Fibroblast of skin of abdomen (primary cell): ENCODE data around the gene FBXW11.

ENCODE experiments used
- DNase-seq: peaks from one replicate; pipeline ENCODE4 v3.0.0-alpha.2; 2013

The FBXW11 gene

DNA sequence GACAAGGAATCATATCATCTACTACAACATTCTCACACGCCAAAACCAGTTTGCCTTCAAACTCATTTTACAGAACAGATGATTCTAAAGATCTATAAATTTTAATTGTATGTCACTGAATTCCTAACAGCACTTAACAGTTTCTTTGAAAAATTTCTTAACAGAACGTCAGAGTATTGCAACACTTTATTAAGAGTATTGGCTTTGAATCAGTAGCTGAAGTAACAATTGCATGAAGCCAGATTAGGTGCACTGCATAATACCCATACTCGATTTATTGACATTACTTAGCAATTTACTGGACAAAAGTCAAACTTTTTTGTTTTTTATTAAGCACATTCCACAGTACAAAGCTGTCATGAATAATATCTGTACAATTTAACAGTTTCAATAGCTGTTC lies 145.1 kb downstream of the FBXW11 start:
- peak; percentile 61 for DNase-seq

DNA sequence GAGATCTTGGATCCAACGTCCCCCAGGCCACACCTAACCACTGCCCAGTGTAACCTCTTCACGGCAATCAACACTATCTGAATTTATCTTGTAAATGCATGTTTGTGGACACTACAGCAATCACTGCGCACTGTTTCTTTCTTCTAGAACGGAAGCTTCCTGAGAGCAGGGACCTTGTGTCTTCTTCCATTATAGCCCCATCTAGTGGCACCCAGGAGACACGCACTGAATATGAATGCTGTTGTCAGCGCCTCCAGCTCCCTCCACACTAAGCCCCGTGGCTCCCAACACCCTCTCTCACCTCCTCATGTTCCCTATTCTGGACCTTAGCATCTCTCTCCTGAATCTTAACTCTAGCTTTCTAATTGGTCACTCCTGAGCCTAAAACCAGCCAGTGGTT lies 148.1 kb downstream of the FBXW11 start:
- no peak for DNase-seq

DNA sequence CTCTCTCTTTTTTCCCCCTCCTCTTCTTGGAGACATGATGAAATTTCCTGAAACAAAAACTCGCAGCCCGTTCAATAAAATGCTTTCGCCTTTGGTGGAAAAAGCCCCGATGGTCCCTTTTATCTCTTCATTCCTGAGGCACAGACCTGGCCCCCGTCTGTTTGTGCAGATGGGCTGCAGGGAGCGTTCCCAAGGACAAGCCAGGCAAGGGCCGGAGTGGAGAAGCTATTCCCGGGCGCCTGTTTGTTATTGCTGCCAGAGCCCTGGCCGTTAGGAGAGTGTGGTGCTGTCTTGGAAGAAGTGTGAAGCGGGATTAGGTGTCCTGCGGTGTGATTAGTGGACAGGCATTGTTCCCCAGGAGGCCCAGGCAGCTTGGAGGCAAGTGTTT lies 149.0 kb downstream of the FBXW11 start:
- peak; percentile 74 for DNase-seq

DNA sequence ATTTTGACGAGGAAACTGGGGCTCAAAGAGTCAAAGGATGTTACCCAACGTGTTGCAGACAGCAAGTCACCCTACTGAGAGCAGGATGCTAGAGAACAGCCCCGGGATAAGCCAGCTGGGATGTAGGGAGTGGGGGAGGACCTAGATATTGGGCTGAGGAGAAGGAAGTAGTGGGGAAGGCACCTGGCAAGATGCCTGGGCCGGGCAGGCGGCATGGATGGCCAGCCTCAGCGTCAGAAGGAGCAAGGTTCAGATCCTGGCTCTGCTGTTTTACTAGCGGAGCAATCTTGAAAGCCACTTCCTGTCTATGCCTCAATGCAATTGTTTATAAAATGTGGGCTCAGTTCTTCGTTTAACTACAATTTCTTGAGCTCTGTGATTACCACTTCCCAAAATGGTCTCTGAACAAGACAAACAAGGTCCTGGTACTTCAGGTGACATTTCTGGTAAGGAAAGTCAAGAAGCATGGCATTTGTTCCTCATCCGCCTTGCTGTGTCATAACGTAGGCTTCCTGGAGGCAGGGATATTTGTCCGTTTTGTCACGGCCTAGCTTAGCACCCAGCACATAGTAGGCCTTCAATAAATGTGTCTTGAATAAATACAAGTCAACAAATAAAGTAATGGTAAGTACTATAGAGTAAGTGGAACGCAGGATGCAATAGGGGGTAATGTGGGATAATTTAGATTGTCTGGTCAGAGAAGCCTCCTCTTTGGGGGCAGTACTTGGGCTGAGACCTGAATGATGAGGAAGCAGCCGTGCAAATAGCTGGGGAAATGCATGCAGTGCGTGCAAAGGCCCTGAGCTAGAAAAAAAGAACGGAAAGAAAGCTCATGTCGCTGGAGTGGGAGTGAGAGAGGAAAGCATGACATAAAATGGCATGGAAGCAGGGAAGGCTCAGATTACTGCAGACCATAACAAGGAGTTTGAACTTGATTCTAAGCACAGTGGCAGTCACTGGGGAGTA lies 150.4 kb downstream of the FBXW11 start:
- DNase-seq: no peak

DNA sequence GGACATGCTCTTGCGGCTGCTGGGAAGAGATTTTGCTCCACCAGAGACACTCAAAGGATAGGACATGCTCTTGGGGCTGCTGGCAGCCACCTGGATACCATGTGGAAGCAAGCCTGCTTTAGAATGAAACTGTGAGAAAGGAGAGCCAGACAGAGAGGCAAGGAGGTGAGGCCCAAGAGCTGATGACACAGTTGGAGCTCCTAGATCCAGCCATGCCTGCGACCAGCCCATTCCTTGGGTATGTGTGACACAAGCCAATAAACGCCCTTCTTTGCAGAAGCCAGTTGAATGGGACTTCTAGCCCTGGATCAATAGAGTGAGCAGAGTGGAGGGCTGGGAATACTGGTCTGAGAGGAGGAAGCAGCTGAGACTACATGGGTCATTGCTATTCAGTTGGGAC lies 151.2 kb downstream of the FBXW11 start:
- DNase-seq: no peak

DNA sequence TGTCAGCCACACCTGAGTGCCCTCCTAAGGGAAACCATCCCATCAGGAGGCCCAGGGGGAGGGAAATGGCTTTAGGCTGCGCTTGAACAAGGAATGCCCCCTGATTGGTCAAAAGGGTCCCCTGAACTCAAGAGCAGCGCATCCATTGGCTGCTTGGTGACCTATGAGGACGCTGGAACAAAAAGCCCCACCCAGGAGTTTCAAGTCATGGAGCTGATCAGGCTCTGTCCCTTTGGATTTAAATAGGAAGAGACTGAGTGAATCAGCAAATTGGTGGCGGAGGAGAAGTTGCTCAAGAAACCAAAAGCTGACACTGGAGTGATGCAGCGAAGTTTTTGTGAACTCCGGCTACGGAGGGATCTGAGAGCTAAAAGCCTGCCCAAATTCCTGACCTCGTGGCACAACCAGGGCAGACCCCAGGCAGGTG lies 154.2 kb downstream of the FBXW11 start:
- DNase-seq: no peak

DNA sequence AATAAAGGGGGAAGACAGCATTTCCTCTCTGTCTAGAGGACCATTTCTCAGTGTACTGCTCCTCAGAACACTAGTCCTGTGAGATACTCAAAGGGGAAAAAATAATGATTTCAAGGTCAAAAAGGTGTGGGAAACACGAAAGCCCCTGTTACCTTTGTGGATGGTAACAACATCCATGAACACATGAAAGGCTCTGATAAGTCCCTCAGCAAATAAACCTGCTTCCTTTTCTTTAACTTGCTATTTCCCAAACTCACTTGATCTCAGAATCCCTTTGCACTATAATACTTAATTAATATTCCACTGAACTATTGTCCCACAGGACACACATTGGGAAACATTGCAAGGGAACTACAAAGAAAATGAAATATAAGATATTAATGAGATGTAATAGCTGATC lies 155.2 kb downstream of the FBXW11 start:
- DNase-seq: no peak

DNA sequence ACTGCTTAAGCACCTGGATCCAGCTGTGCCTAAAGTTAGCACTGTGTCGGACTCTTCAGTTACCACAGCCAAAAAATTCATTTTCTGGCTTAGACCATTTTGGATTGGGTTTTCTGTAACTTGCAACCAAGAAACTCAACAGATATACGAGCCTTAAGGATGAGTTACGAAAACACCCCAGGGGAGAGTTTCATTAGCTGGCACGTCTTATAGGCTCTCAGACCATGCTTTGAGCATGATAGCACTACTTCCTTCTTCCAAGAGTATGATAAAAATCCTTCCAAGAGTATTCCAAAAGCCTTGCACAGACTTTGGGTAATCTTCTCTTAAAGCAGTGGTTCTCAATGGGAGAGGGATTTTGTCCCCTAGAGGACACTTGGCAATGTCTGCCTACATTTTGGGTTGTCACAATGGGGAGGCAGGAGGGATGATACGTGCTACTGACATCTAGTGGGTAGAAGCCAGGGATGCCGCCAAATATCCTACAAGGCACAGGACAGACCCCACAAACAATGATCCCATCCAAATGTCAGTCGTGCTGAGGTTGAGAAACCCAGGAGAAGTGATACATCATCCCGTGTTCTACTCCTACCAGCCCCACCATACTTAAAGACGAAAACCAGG lies 156.0 kb downstream of the FBXW11 start:
- DNase-seq: no peak

DNA sequence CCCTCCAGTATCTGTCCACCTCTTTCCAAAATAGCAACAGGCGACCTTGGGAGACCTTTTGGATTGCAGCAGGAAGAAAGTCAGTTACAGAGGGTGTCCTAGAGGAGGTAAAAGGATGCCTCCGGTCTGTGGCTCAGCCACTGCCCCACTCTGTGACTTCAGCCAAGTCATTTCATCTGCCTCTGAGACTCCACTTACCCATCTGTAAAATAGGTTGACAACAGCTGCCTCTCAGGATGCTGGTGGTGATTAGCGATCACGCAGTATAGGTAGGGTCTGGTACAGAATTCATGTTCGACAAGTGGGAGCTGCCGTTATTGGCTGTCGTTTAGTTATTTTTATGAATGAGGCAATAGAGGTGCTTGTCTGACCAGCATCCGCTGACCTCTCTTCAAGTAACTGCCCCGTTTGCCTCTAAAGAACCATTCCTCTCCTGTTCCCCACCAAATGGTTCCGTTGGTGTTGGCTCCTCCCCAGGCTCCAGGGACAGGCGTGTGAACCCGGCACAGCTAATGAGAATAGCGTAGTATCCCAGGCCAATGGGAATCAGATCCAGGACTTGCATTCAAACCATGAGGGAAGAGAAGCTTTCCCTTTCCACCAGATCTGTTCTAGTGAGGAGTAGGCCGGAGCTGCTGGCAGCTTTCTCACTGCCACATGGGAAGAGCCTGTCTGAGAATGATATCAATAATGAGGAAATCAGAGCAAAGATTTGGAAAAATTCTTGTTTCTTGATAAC lies 156.7 kb downstream of the FBXW11 start:
- no peak for DNase-seq

DNA sequence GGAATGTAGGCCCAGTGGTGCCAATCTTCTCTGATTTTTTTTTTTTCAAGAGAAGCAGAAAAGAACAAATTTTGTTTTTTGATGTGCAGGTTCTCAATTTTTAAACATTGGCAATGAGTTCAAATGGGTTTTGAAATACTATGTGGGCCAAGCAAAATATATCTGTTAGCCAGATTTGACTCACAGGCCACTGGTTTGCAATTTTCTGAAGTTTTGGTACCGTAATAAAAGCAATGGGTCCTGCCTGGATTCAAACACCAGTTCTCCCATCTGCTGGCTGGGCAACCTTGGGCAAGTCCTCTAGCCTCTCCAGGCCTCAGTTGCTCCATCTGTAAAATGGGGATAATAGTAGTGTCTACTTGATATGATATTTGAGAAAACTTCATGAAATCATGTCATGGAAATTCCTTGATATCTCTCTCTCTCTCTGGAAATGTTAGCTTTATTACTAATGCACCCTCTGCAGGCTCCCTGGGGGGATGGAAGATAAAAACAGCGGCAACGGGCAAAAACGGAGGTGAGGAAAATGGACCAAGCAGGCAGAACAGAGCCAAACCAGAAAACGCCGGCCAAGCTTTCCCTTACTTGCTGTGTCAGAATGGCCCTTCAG lies 157.4 kb downstream of the FBXW11 start:
- DNase-seq: no peak

DNA sequence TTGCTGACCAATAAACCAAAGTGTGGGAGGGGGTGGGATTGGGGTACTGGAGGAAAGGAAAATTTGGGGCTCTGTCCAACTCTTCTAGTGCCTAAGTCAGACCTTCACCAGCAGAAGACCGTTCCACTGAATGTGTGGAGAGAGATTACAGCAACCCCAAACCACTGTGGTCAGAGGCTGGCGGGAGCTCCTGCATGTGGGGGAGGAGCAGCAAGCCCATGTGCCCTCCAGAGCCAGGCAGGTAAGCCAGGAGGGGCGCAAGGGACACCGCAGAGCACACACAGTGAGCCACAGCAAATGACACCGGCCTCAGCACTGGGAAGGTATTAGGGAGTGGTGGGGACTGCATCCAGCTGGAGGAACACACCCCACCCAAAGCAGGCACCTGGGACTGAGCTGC lies 158.0 kb downstream of the FBXW11 start:
- DNase-seq: no peak

DNA sequence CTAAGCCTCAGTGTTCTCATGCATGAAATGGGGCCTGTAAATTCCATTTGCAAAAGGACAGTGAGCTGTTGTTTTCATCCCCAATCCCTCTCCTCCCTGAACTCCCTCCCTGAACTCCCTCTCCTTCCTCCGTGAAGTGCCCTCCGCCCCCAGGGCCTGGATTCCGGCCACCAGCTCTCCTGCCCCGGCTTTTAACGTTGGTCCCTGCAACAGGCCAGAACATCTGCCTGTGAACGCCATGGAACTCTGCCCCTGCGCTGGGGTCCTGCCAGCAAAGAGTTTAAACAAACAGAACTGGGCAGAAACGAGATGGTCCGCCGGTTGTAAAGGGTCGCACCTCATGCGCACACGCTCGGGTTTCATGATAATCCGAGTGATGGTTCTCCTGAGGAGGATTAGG lies 158.4 kb downstream of the FBXW11 start:
- no peak for DNase-seq

DNA sequence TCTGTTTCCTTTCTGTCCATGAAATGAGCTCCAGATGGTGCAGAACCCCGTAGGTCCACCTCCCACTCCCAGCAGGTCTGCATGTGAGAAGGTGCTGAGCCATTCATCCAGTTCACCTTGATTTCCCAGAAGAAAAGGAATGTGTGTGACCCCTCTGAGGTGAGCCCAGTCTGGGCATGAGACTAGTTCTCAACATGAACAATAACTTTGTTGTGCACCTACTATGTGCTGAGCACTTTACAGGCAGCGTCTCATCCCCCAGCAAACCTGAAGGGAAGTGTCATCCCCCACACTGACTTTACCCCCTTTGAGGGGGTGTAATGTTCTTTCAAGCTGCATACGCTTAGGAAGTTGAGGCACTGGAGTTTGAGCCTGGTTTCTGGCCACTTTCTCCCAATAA lies 159.4 kb downstream of the FBXW11 start:
- DNase-seq: no peak

DNA sequence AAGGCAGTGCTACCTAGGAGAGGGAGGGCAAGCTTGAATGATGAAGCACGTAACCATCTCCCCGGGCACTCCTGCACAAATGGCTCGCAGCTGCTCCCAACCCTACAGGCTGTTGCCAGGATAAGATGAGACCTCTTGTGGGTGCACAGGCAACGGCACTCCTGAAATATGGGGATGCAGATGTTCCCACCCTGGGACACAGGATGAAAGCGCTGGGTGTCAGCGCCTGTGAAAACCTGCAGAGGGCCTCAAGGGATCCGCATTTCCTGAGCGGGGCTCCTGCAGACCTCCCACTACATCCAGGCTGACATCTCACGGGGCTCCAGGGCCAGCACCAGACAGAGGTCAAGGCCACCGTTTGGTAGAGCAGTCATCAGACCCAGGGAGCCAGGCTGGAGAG lies 160.1 kb downstream of the FBXW11 start:
- no peak for DNase-seq

DNA sequence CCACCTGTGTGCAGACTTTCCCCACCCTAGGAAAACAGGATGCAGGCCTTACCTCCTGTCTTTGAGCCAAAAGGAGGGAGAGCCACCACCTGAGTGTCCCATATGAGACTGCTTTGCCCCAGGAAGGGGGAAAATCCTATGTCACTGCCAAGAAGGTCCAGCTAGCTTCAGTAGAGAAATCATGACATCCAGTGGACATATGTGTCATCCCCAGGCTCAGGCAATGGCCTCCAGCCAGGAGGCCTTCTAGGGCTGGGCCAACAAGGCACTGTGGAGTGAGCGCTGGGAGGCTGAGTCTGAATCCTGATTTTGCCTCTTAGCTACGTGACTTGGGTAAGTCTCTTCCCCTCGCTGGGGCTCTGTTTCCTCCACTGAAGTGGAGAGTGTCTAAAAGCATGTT lies 160.6 kb downstream of the FBXW11 start:
- peak; percentile 35 for DNase-seq

DNA sequence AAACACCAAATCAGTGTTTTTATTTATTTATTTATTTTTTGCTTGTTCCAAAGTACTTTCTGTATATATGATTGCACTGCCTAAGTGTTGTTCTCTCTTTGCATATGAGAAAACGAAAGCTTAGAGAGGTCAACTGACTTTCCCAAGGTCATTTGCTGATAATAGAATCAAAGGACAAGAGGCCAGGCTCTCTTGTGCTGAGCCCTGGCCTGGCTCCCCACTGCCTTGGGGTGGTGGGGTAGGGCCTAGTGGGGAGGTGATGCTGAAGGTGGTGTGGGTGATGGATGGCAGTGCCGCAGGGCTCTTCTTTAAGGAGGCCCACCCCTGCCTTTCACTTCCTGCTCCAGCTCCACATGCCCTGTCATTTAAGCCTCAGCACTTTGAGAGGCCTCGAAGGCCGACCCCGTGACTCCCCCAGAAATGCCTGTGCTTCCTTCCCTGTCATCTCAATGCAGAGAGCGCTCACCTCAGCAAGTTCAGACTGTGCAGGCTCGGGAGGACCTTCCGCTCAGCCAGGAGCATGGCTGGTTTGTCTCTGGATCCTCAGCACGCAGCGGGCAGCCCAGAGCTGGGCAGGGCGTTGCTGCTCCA lies 161.3 kb downstream of the FBXW11 start:
- no peak for DNase-seq

DNA sequence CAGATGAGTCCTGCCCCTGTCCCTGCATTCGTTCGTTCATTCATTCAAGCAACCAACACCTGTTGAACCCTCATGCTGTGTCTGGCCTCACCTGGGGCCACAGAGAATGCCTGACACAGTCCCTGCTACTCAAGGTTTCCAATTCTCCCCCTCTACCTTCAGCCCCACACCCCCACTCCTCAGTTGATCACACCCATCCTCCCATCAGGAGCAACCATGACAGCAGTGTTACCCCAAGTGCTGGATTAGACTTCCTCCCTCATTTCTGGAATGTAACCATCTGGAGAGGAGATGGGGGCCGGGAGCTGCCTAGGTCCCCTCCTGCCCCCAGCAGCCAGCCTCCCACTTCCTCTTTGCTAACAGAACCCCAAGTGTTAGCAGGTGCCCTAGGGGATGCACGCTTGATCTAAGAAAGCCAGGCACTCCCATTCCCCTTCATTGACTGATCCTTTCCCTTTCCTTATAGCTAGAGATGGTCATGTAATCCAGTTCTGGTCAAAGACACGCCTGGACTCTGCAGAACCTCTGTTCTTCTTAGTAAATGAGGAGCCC lies 163.6 kb downstream of the FBXW11 start:
- no peak for DNase-seq

DNA sequence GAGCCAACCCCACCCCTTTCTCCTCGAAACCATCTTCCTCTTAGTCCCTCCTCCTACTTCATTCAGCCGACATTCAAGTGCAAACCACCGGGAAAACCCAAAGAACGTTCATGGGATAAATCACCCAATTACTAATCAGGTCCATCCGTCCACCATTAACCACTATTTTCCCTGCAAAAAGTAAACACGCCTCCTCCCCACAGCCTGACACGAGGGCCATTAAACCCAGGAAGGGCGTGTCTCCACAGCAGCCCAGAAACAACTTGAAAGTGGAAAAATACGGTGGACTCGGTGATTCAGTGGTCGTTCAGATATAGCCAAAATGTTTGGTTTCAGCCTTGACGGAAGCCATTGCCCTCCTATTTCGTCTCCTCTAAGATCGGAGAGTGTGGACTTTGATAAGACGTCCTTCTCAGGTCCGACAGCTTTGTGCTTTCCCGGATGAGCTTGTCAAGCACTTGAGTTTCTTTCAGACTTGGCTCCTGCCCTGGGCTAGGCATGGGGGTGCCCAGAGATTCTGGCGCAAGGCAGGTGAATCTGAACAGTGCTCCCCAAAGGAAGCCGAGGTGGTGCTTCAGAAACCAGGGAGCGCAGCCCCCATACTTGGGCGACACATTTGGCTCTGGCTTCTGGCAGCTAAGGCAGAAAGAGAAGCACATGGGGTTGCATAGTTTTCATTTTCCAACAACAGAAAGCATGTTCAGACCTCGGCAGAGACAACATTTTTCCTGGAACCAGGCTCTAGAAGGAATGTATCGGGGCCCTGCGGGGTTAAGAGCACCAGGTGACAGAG lies 164.3 kb downstream of the FBXW11 start:
- no peak for DNase-seq

DNA sequence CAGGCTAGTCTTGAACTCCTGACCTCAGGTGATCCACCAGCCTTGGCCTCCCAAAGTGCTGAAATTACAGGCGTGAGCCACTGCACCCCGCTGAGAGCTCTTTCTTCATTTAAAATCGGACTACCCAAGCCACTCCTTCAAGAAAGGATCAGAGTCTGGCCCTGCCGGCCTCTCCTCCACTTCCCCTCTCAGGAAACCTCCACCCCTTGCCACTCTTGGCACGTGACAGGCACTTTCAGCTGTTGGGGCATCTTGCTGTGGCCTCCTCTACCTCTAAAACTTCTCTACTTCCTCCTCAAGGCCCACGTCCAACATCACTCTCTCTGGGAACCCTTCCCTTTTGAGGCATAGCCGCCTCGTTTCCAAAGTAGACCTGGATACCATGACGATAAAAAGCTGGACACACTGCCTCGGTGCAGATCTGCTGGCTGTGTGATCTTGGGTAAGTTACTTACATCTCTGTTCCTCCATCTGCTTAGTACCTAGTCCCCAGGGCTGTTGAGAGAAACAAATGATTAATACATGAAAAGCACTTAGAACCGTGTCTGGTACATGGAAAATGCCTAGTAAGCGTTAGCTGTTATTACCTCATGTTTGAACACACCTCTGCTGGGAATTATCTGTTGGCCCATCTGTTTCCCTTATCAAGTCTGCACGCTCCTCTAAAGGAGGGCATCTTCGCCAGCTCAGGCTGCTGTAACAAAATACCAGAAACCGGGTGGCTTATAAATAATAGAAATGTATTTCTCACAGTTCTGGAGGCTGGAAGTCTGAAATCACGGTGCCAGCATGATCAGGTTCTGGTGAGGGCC lies 165.5 kb downstream of the FBXW11 start:
- DNase-seq: no peak

DNA sequence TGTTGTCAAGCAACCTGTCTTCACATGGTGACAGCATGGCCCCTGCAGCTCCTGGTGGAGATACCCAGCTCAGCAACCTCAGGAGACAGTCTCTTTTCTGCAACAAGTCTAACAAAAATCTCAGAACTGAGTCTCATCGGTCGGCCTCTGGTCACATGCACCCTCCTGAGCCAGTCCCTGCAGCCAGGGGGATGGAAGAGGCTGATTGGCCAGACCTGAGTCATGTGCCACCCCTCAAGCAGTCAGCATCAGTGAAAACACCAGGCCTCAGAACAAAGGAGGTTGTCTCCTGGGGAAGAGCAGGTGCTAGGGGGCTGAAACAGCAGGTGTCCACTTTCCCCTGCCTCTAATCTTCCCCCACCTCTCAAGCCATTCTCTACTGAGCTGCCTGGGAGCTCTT lies 166.4 kb downstream of the FBXW11 start:
- no peak for DNase-seq

DNA sequence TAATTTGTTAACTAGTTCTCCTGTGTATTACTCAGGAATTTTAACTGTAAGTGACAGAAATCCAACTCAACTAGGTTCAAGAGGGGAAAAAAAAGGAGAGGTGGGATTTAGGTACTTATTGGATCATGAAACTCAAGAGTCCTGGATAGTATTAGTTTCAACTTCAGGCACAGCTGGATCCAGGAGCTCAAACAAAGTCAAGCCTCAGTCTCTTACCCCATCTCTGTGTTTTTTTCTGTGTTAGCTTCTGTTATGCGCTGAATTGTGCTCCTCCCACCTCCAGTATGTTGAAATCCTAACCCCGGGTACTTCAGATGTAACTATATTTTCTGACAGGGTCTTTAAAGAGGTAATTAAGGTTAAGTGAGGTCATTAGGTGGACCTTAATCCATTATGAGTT lies 167.3 kb downstream of the FBXW11 start:
- DNase-seq: no peak
